GM12878 (cell line): ENCODE data around the gene RPS4Y2. TPM values are rescaled to one million over a fixed set of nuclear protein-coding genes. Genes with fewer than 3 reads are reported as not detected.

Source experiments
- ATAC-seq: fragments of 200-7000 bp; cut with Tn5 transposase; 3 replicates; pipeline ENCODE4 v1.9.1; 2020; ENCODE audit warnings: mild to moderate bottlenecking, moderate library complexity
- BruUV-seq: library from RNA; stranded (reverse); fragments of 400-500 nt; replicated peaks from 2 replicates; lab custom pipeline; 2021; lab: Mats Ljungman, UMichigan
- CTCF ChIA-PET: fragments of 300-600 bp; sonication (Branson Sonifier 250); formaldehyde crosslinking; extraction: SDS; loops from one replicate; lab custom pipeline; 2021; ENCODE audit warnings: inconsistent platforms; lab: Yijun Ruan, JAX
- POLR2A ChIA-PET: fragments of 350-600 bp; formaldehyde crosslinking; extraction: SDS; loops from one replicate; lab custom pipeline; 2021; ENCODE audit warnings: inconsistent platforms; lab: Charles Lee
- RAD21 ChIA-PET: fragments of 300-600 bp; sonication (Branson Sonifier 250); formaldehyde crosslinking; loops from one replicate; lab custom pipeline; 2023; ENCODE audit warnings: antibody characterized with exemption; ENCODE audit not compliant: unreplicated experiment; lab: Charles Lee
- SMC1A ChIA-PET: fragments of 300-600 bp; sonication (Branson Sonifier 250); formaldehyde crosslinking; loops from one replicate; lab custom pipeline; 2023; ENCODE audit not compliant: unreplicated experiment, uncharacterized antibody; lab: Charles Lee
- DNase-seq: peaks from one replicate; pipeline ENCODE4 v3.0.0-alpha.2; 2011; ENCODE audit warnings: low read depth, low spot score
- FAIRE-seq: peaks from 3 replicates; lab custom pipeline; 2011; peaks lifted over from hg19 to GRCh38; lab: Jason Lieb, UNC
- H2AFZ ChIP-seq: 2 replicates; pipeline ENCODE4 v1.6.0; 2011; ENCODE audit warnings: low read depth, low read length, control low read depth; ENCODE audit not compliant: control insufficient read depth
- H3K27ac ChIP-seq: 2 replicates; pipeline ENCODE4 v1.5.1; 2011; ENCODE audit warnings: control low read depth; ENCODE audit not compliant: control insufficient read depth, insufficient read depth
- H3K27me3 ChIP-seq, 2 experiments: replicated peaks in 1 of 2; 2 replicates each; pipeline versions ENCODE4 v1.6.0 to v1.6.1; 2011; ENCODE audit warnings: low read length in 1 of 2; ENCODE audit not compliant: control insufficient read depth in 2 of 2, insufficient read depth in 2 of 2
- H3K36me3 ChIP-seq, 2 experiments: 2 replicates each; pipeline ENCODE4 v1.5.1; 2011; ENCODE audit warnings: low read length in 1 of 2; ENCODE audit not compliant: control insufficient read depth in 2 of 2, insufficient read depth in 2 of 2
- H3K4me1 ChIP-seq: 2 replicates; pipeline ENCODE4 v1.6.1; 2011; ENCODE audit warnings: mild to moderate bottlenecking, low read length, moderate library complexity, mixed read lengths; ENCODE audit not compliant: control insufficient read depth, insufficient read depth
- H3K4me2 ChIP-seq: 2 replicates; pipeline ENCODE4 v1.6.0; 2011; ENCODE audit warnings: control low read depth; ENCODE audit not compliant: control insufficient read depth, insufficient read depth
- H3K4me3 ChIP-seq: fragments of 200-600 bp; sonication (generic); 2 replicates; pipeline ENCODE4 v1.5.1; 2016
- H3K79me2 ChIP-seq: 2 replicates; pipeline ENCODE4 v1.6.0; 2011; ENCODE audit warnings: low read length; ENCODE audit not compliant: control insufficient read depth, insufficient read depth
- H3K9ac ChIP-seq: 2 replicates; pipeline ENCODE4 v1.8.0; 2011; ENCODE audit warnings: low read length, control low read depth, mixed read lengths; ENCODE audit not compliant: control insufficient read depth, insufficient read depth
- H3K9me3 ChIP-seq: replicated peaks from 3 replicates; pipeline ENCODE4 v1.5.1; 2011; ENCODE audit warnings: mild to moderate bottlenecking, low read length; ENCODE audit not compliant: control insufficient read depth, insufficient read depth
- H4K20me1 ChIP-seq: 2 replicates; pipeline ENCODE4 v1.6.0; 2011; ENCODE audit not compliant: control insufficient read depth, insufficient read depth
- ATF3 ChIP-seq: IDR thresholded peaks from 2 replicates; pipeline ENCODE4 v1.6.1; 2011; ENCODE audit warnings: low read depth, mild to moderate bottlenecking, low read length, moderate library complexity, borderline replicate concordance; ENCODE audit errors: extremely low read depth
- BHLHE40 ChIP-seq, 2 experiments: fragments of 450-650 bp in 1 of 2; IDR thresholded peaks; 2 replicates each; pipeline ENCODE4 v1.6.1; 2011 to 2017; ENCODE audit warnings: low read depth in 2 of 2, borderline replicate concordance in 1 of 2, improper control_type of control experiment in 1 of 2, low read length in 1 of 2, mild to moderate bottlenecking in 1 of 2
- CHD2 ChIP-seq: IDR thresholded peaks from 2 replicates; pipeline ENCODE4 v1.6.1; 2011; ENCODE audit warnings: low read depth, low read length, improper control_type of control experiment, borderline replicate concordance
- EP300 ChIP-seq, 2 experiments: fragments of 150-350 bp in 1 of 2; IDR thresholded peaks; 2 replicates each; pipeline ENCODE4 v1.6.1; 2011 to 2012; ENCODE audit warnings: low read depth in 2 of 2, low read length in 2 of 2, borderline replicate concordance in 1 of 2, improper control_type of control experiment in 1 of 2, inconsistent platforms in 1 of 2; ENCODE audit not compliant: control insufficient read depth in 1 of 2
- HDAC2 ChIP-seq: fragments of 200-600 bp; sonication (generic); IDR thresholded peaks from 2 replicates; pipeline ENCODE4 v1.6.1; 2017
- NFYB ChIP-seq: IDR thresholded peaks from 2 replicates; pipeline ENCODE4 v1.6.1; 2011; ENCODE audit warnings: low read depth, mild to moderate bottlenecking, low read length, improper control_type of control experiment, moderate library complexity; ENCODE audit not compliant: insufficient read depth
- NR2F1 ChIP-seq: fragments of 450-650 bp; conservative IDR thresholded peaks from 2 replicates; pipeline ENCODE4 v1.6.1; 2017; ENCODE audit warnings: mild to moderate bottlenecking
- SP1 ChIP-seq: IDR thresholded peaks from one replicate; pipeline ENCODE4 v1.6.1; 2011; ENCODE audit warnings: low read depth, low read length
- YBX1 ChIP-seq: fragments of 450-650 bp; IDR thresholded peaks from 2 replicates; pipeline ENCODE4 v1.6.1; 2016; ENCODE audit warnings: antibody characterized with exemption
- ZNF217 ChIP-seq: fragments of 450-650 bp; IDR thresholded peaks from 2 replicates; pipeline ENCODE4 v1.6.1; 2017; ENCODE audit warnings: antibody characterized with exemption, mild to moderate bottlenecking
- WGBS: methylation state at CpG from one replicate; pipeline ENCODE4 v1.1.6; 2016; ENCODE audit warnings: low lambda C conversion rate; ENCODE audit not compliant: insufficient replicate concordance, insufficient coverage; ENCODE audit errors: missing lambda C conversion rate; 5-methylcytosine and 5-hydroxymethylcytosine counted together
- in situ Hi-C: fragments of 300-500 bp; cut with MboI; formaldehyde crosslinking; loops from 9 replicates; pipeline ENCODE4 v1.14.3; 2018; ENCODE audit warnings: mixed read lengths
- intact Hi-C: fragments of 100-400 bp; cut with micrococcal nuclease; formaldehyde crosslinking; loops from one replicate; pipeline ENCODE4 v1.14.2; 2022; ENCODE audit not compliant: unreplicated experiment
- polyA plus RNA-seq, 11 experiments: library from polyadenylated mRNA; depleted of rRNA in 4 of 11; unstranded in 6 of 11; stranded (reverse) in 5 of 11; fragments of >200 nt; fragmentation: Nextera tagmentation in 4 of 11; fragmentation: Illumina TruSeq in 1 of 11; extraction: Ambion mirVana in 4 of 11; extraction: Trizol in 1 of 11; gene quantifications; 1 replicate in 1 of 11; 2 replicates in 10 of 11; pipeline versions ENCODE4 v1.2.1 to v1.2.3, GENCODE V29; 2011 to 2016; ENCODE audit warnings: inconsistent platforms in 2 of 11, missing spikeins in 2 of 11, low read depth in 1 of 11
- total RNA-seq, 4 experiments: library from RNA; depleted of rRNA in 3 of 4; stranded (reverse); fragments of >200 nt in 3 of 4; fragmentation: Illumina TruSeq in 1 of 4; extraction: Trizol in 1 of 4; gene quantifications; 2 replicates each; pipeline versions ENCODE4 v1.2.1 to v1.2.3, GENCODE V29; 2013 to 2021

Gene RPS4Y2
- total and polyA plus RNA-seq, 10 of the 15 experiments (the other 5 are each of a cell fraction or from before 2014, with no cell fraction given), result not detected

- ATAC-seq (no peak), FAIRE-seq (no peak), DNase-seq (no peak)
- ChIA-PET SMC1A (no interaction called here), POLR2A (no interaction called here), RAD21 (no interaction called here), CTCF (no interaction called here)
- Histone ChIP-seq H3K4me1 (no peaks in the 10 kb centered on the region), H3K79me2 (no peaks in the 10 kb centered on the region), H2AFZ (no peak overlapping the region), H3K4me2 (no peak overlapping the region), H3K9ac (no peak overlapping the region), H3K27ac (no peak overlapping the region), H3K4me3 (no peak overlapping the region), H3K9me3 (no peaks in the 10 kb centered on the region), H3K27me3 (no peaks in the 10 kb centered on the region), H3K36me3 (no peaks in the 10 kb centered on the region), H4K20me1 (no peaks in the 10 kb centered on the region)
- BruUV-seq, result no TSS peak
- WGBS, result no CpG with 5 or more reads among the region's 3 CpGs
- TF ChIP-seq ATF3, result no peak
- TF ChIP-seq NFYB, result no peak
- TF ChIP-seq SP1, result no peak
- no peak for TF ChIP-seq HDAC2
- no peak for TF ChIP-seq YBX1
- no peak for TF ChIP-seq EP300 (IDR thresholded peaks at IDR 0.05; ENCODE audit: borderline replicate concordance in 1 of 2, control insufficient read depth in 1 of 2, low read depth in 2 of 2, low read length in 2 of 2)
- no peak for TF ChIP-seq BHLHE40 (IDR thresholded peaks at IDR 0.05; ENCODE audit: borderline replicate concordance in 1 of 2, low read depth in 2 of 2, low read length in 1 of 2)
- TF ChIP-seq NR2F1, result no peak
- TF ChIP-seq ZNF217, result no peak
- TF ChIP-seq CHD2, result no peak
- intact Hi-C loops, result no loop called here
- in situ Hi-C loops, result no loop called here
Observed at GRCh38 chrY:20739806-20740205, 16.1 kb upstream of the RPS4Y2 start.
